Mucosa of descending colon (tissue), 3 donors: ENCODE results near the gene MAGEB17. TPM values are rescaled to one million over a fixed set of nuclear protein-coding genes. Genes with fewer than 3 reads are reported as not detected.

Experiments
- ATAC-seq: fragments of 200-7000 bp; cut with Tn5 transposase; one replicate; pipeline ENCODE4 v1.9.1; 2020; ENCODE audit warnings: mild to moderate bottlenecking, moderate library complexity
- DNase-seq, 3 donors: peaks; one replicate each; pipeline ENCODE4 v3.0.0-alpha.2; 2020
- H3K36me3 ChIP-seq: fragments of 200-600 bp; one replicate; pipeline ENCODE4 v1.8.0; 2021; ENCODE audit warnings: low read depth, mild to moderate bottlenecking
- H3K4me1 ChIP-seq: fragments of 200-600 bp; one replicate; pipeline ENCODE4 v1.8.0; 2021; ENCODE audit warnings: low read depth, mild to moderate bottlenecking
- H3K4me3 ChIP-seq: fragments of 200-600 bp; one replicate; pipeline ENCODE4 v1.8.0; 2021; ENCODE audit warnings: mild to moderate bottlenecking
- H3K9me3 ChIP-seq: fragments of 200-600 bp; one replicate; pipeline ENCODE4 v1.8.0; 2021; ENCODE audit warnings: mild to moderate bottlenecking
- CTCF ChIP-seq: fragments of 200-600 bp; IDR thresholded peaks from one replicate; pipeline ENCODE4 v1.8.0; 2022; ENCODE audit warnings: antibody characterized with exemption, mild to moderate bottlenecking
- intact Hi-C, 2 donors: fragments of 100-400 bp; cut with DNase I in 1 of 2; cut with micrococcal nuclease in 1 of 2; formaldehyde crosslinking; loops; one replicate each; pipeline versions ENCODE4 v1.11.0 to v1.11.1; 2022; cut with DNase I, micrococcal nuclease
- total RNA-seq, 3 donors: library from RNA; stranded (reverse); fragmentation: NEBNext Ultra II Directional in 2 of 3; extraction: Animal tissue kit (Norgen Biotek cat#: 25700) in 2 of 3; gene quantifications; one replicate each; pipeline versions ENCODE4 v1.2.1 to v1.2.4, GENCODE V29; 2021 to 2023
- donor health status: DM: no; HTN: no; CAD: no; lungs with moderate emphysema.
- donor health status: DM: no; HTN: no; CAD: no.
- donor health status: DM: no; HTN: yes; CAD: no.

The MAGEB17 gene
- total RNA-seq, 3 donors from 2014 or later: 0.22 TPM; not detected in 2

GRCh38 chrX:16202943-16203342, 35.7 kb downstream of the MAGEB17 start:
- peak; percentile 80 for ATAC-seq
- H3K4me1 ChIP-seq: no peaks in the 10 kb centered on the region
- TF ChIP-seq CTCF: no peak
- intact Hi-C loops: no loop called here
- peak in 1 of 3 donors; percentile 14 for DNase-seq
- H3K9me3 ChIP-seq: no peaks in the 10 kb centered on the region
- H3K4me3 ChIP-seq: no peak overlapping the region
- H3K36me3 ChIP-seq: no peaks in the 10 kb centered on the region

DNA sequence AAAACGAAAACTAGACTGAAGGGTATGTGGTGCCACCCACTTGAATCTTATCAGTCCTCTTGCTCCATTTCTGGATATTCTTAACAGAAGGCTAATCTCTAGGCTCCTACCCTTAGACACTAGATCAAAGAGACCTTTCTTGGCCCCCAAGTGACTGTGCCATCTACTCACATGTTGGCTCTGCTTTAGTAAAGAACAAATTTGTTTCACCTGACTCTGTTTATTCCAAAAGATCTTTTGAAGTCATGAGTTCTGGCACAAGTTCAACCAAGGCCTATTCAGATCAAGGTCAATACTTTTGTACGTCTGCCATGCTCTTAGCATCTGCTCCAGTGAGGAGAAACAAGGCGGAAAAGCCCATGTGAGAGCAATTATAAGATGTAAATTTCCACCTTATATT, 37.3 kb downstream of the MAGEB17 start:
- TF ChIP-seq CTCF: no peak
- no peak for DNase-seq
- ATAC-seq: no peak
- Histone ChIP-seq H3K4me1 (no peaks in the 10 kb centered on the region), H3K36me3 (no peaks in the 10 kb centered on the region), H3K9me3 (no peaks in the 10 kb centered on the region), H3K4me3 (no peak overlapping the region)
- intact Hi-C loops: no loop called here

DNA sequence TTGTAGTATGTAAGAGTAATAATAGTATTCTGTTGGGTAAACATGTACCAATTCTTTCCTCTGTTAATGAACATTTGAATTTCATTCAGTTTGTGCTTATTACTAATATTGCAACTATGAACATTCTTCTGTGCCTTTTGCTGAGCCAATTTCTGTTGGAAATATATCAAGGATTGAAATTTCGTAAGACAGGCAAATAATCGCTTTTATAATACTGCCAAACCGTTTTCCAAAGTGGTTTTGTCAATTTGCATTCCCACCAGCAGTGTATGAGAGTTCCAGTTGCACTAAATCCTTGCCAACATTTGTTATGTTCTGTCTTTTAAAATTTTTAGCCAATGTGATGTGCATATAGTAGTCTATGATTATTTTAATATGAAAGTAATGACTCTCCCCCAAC, 38.6 kb downstream of the MAGEB17 start:
- H3K4me3 ChIP-seq: no peak overlapping the region
- no peak for ATAC-seq
- no peaks in the 10 kb centered on the region for H3K9me3 ChIP-seq
- intact Hi-C loops: no loop called here
- TF ChIP-seq CTCF: no peak
- H3K36me3 ChIP-seq: no peaks in the 10 kb centered on the region
- H3K4me1 ChIP-seq: no peaks in the 10 kb centered on the region
- no peak for DNase-seq

GRCh38 chrX:16207634-16208033, 40.4 kb downstream of the MAGEB17 start:
- Histone ChIP-seq H3K4me3 (no peak overlapping the region), H3K36me3 (no peaks in the 10 kb centered on the region), H3K4me1 (no peaks in the 10 kb centered on the region), H3K9me3 (no peaks in the 10 kb centered on the region)
- intact Hi-C loops: no loop called here
- TF ChIP-seq CTCF: no peak
- ATAC-seq (peak; percentile 50), DNase-seq (peak in 1 of 3 donors; percentile 29)

GRCh38 chrX:16208601-16209000, 41.3 kb downstream of the MAGEB17 start:
- Histone ChIP-seq H3K36me3 (no peaks in the 10 kb centered on the region), H3K4me1 (no peaks in the 10 kb centered on the region), H3K9me3 (no peaks in the 10 kb centered on the region), H3K4me3 (no peak overlapping the region)
- DNase-seq (no peak), ATAC-seq (no peak)
- no peak for TF ChIP-seq CTCF
- intact Hi-C loops: no loop called here

DNA sequence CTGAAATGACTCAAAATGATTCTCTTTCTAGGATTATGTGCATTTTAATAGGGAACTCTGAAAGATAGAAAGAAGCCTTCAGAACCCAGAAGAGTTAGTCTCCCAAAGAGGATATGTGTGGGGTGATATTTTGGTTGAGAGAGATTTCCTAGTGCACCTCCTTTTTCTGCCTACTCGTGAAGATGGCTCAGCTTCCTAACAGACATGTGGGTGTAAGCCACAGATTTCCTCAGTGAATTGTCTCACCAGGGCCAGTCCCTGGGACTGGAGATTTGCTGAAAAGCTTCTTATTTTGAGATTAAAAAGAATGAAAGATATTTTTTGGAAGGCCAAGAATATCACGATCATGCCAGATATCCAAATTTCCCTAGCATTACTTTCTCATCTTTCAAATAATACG, 42.8 kb downstream of the MAGEB17 start:
- DNase-seq: no peak
- no peaks in the 10 kb centered on the region for H3K9me3 ChIP-seq
- no peak for TF ChIP-seq CTCF
- H3K4me3 ChIP-seq: no peak overlapping the region
- no peaks in the 10 kb centered on the region for H3K4me1 ChIP-seq
- intact Hi-C loops: no loop called here
- ATAC-seq: no peak
- no peaks in the 10 kb centered on the region for H3K36me3 ChIP-seq
